Upper lobe of left lung (tissue), 6 donors: Measurements from ENCODE around the gene SCCPDH. TPM values are rescaled to one million over a fixed set of nuclear protein-coding genes. Genes with fewer than 3 reads are reported as not detected.

ENCODE experiments used
- ATAC-seq, 2 donors: fragments of 200-7000 bp; cut with Tn5 transposase; one replicate each; pipeline ENCODE4 v1.9.1; 2022; ENCODE audit warnings: mild to moderate bottlenecking in 2 of 2, moderate library complexity in 2 of 2; ENCODE audit not compliant: low FRiP score in 2 of 2
- DNase-seq, 2 donors: peaks; one replicate each; pipeline ENCODE4 v3.0.0-alpha.2; 2019 to 2020
- H3K27ac ChIP-seq, 4 donors: fragments of 200-600 bp; sonication (generic); one replicate each; pipeline ENCODE4 v1.5.1; 2016 to 2019
- H3K27me3 ChIP-seq, 4 donors: fragments of 200-600 bp; sonication (generic); one replicate each; pipeline ENCODE4 v1.5.1; 2017 to 2019
- H3K36me3 ChIP-seq, 4 donors: fragments of 200-600 bp; sonication (generic); one replicate each; pipeline ENCODE4 v1.5.1; 2016 to 2019
- H3K4me1 ChIP-seq, 4 donors: fragments of 200-600 bp; sonication (generic); one replicate each; pipeline ENCODE4 v1.5.1; 2018 to 2019
- H3K4me3 ChIP-seq, 4 donors: fragments of 200-600 bp; sonication (generic); one replicate each; pipeline ENCODE4 v1.5.1; 2017 to 2019; ENCODE audit warnings: mild to moderate bottlenecking in 2 of 4, moderate library complexity in 1 of 4
- H3K9me3 ChIP-seq, 4 donors: fragments of 200-600 bp; sonication (generic); one replicate each; pipeline ENCODE4 v1.5.1; 2018 to 2019
- EP300 ChIP-seq, 4 donors: sonication (generic); formaldehyde crosslinking; IDR thresholded peaks; one replicate each; pipeline ENCODE4 v1.5.1; 2017; ENCODE audit warnings: antibody characterized with exemption in 4 of 4, control low read depth in 2 of 4
- POLR2A ChIP-seq, 4 donors: fragments of 450-650 bp; IDR thresholded peaks; one replicate each; pipeline ENCODE4 v1.5.1; 2016 to 2017; ENCODE audit warnings: antibody characterized with exemption in 4 of 4, mild to moderate bottlenecking in 2 of 4
- POLR2AphosphoS5 ChIP-seq, 2 donors: sonication (generic); formaldehyde crosslinking; IDR thresholded peaks; one replicate each; pipeline ENCODE4 v1.5.1; 2017; ENCODE audit warnings: antibody characterized with exemption in 2 of 2
- WGBS, 2 donors: methylation state at CpG; one replicate each; pipeline ENCODE4 v1.1.5; 2017 to 2018; 5-methylcytosine and 5-hydroxymethylcytosine counted together
- total RNA-seq, 6 donors: library from RNA; depleted of rRNA in 4 of 6; stranded (reverse); fragments of >200 nt in 4 of 6; gene quantifications; one replicate each; pipeline versions ENCODE4 v1.1.0 to v1.2.1, GENCODE V29; 2016 to 2021
- TF ChIP-seq, protein P1 (sequence below), 6 experiments: fragments of 450-650 bp in 4 of 6; fragments of 200-600 bp in 2 of 6; sonication (generic) in 2 of 6; IDR thresholded peaks; one replicate each; pipeline ENCODE4 v1.5.1; 2016 to 2019; ENCODE audit warnings: antibody characterized with exemption in 6 of 6
- donor health status: DM: no; HTN: no; CAD: no; lungs with moderate emphysema.
- donor health status: DM: no; HTN: yes; CAD: no; lungs with severe emphysema.

SCCPDH gene
- total RNA-seq, 6 donors from 2014 or later = 16.8 to 30.3 (median 23.1) TPM

DNA sequence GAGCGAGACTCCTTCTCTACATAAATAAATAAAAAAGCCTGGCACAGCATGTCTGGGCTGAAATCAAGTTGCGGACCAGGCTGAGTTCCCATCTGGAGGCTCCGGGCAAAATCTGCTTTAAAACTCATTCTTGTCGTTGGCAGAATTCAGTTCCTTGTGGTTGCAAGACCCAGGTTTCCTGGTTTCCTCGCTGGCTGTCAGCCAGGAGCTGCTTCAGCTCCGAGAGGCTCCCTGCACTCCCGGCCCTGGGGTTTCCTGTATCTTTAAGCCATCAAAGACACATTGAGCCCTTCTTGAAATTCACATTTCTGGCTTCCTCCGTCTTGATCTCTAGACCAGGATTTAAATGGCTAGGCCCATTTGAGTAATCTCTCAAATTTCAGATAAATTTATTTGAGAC is 20.6 kb upstream of the SCCPDH start:
- H3K4me3 ChIP-seq = no peak overlapping the region
- no peak overlapping the region for H3K27ac ChIP-seq
- 19 to 23% methylated on average over 8 of the region's 8 CpGs for WGBS, 2 donors
- H3K9me3 ChIP-seq = no peaks in the 10 kb centered on the region
- no peaks in the 10 kb centered on the region for H3K27me3 ChIP-seq
- no peaks in the 10 kb centered on the region for H3K36me3 ChIP-seq
- ATAC-seq = no peak
- H3K4me1 ChIP-seq = peaks cover 3 to 10% (median 6%) of the 10 kb centered on the region in 4 donors
- TF ChIP-seq, protein P1, sequence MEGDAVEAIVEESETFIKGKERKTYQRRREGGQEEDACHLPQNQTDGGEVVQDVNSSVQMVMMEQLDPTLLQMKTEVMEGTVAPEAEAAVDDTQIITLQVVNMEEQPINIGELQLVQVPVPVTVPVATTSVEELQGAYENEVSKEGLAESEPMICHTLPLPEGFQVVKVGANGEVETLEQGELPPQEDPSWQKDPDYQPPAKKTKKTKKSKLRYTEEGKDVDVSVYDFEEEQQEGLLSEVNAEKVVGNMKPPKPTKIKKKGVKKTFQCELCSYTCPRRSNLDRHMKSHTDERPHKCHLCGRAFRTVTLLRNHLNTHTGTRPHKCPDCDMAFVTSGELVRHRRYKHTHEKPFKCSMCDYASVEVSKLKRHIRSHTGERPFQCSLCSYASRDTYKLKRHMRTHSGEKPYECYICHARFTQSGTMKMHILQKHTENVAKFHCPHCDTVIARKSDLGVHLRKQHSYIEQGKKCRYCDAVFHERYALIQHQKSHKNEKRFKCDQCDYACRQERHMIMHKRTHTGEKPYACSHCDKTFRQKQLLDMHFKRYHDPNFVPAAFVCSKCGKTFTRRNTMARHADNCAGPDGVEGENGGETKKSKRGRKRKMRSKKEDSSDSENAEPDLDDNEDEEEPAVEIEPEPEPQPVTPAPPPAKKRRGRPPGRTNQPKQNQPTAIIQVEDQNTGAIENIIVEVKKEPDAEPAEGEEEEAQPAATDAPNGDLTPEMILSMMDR (IDR thresholded peaks at IDR 0.05) = no peak
- TF ChIP-seq POLR2AphosphoS5 (IDR thresholded peaks at IDR 0.05) = no peak
- TF ChIP-seq POLR2A (IDR thresholded peaks at IDR 0.05) = no peak
- no peak for TF ChIP-seq EP300 (IDR thresholded peaks at IDR 0.05)
- peak in 1 of 2 donors; percentile 61 for DNase-seq

GRCh38 chr1:246705368-246705767 is 18.8 kb upstream of the SCCPDH start:
- TF ChIP-seq, protein P1 (IDR thresholded peaks at IDR 0.05) = no peak
- TF ChIP-seq POLR2A (IDR thresholded peaks at IDR 0.05) (no peak), POLR2AphosphoS5 (IDR thresholded peaks at IDR 0.05) (no peak), EP300 (IDR thresholded peaks at IDR 0.05) (no peak)
- no peak overlapping the region for H3K27ac ChIP-seq
- H3K36me3 ChIP-seq = no peaks in the 10 kb centered on the region
- DNase-seq (no peak), ATAC-seq (peak in 1 of 2 donors; percentile 86)
- peaks cover 0 to 7% (median 2%) of the 10 kb centered on the region in 4 donors for H3K4me1 ChIP-seq
- no peak overlapping the region for H3K4me3 ChIP-seq
- no peaks in the 10 kb centered on the region for H3K27me3 ChIP-seq
- no peaks in the 10 kb centered on the region for H3K9me3 ChIP-seq
- WGBS, 2 donors = 49% methylated on average over 3 of the region's 3 CpGs

GRCh38 chr1:246708166-246708565 is 16.0 kb upstream of the SCCPDH start:
- WGBS, 2 donors = 87 to 88% methylated on average over 6 of the region's 6 CpGs
- TF ChIP-seq POLR2A (IDR thresholded peaks at IDR 0.05) (no peak), EP300 (IDR thresholded peaks at IDR 0.05) (no peak)
- Histone ChIP-seq H3K36me3 (no peaks in the 10 kb centered on the region), H3K27me3 (no peaks in the 10 kb centered on the region), H3K9me3 (no peaks in the 10 kb centered on the region), H3K27ac (no peak overlapping the region), H3K4me3 (no peak overlapping the region), H3K4me1 (peaks cover 0 to 7% (median 2%) of the 10 kb centered on the region in 4 donors)
- ATAC-seq (no peak), DNase-seq (no peak)

GRCh38 chr1:246709196-246709595 is 15.0 kb upstream of the SCCPDH start:
- ATAC-seq = no peak
- no peak for DNase-seq
- no peak overlapping the region for H3K27ac ChIP-seq
- H3K4me3 ChIP-seq = no peak overlapping the region
- H3K4me1 ChIP-seq = no peaks in the 10 kb centered on the region
- H3K9me3 ChIP-seq = no peaks in the 10 kb centered on the region
- TF ChIP-seq POLR2AphosphoS5 (IDR thresholded peaks at IDR 0.05) (no peak), EP300 (IDR thresholded peaks at IDR 0.05) (no peak), POLR2A (IDR thresholded peaks at IDR 0.05) (no peak)
- TF ChIP-seq, protein P1 (IDR thresholded peaks at IDR 0.05) = no peak
- H3K27me3 ChIP-seq = no peaks in the 10 kb centered on the region
- H3K36me3 ChIP-seq = no peaks in the 10 kb centered on the region
- WGBS, 2 donors = 94 to 98% methylated on average over 4 of the region's 4 CpGs

GRCh38 chr1:246709835-246710234 is 14.4 kb upstream of the SCCPDH start:
- H3K9me3 ChIP-seq = no peaks in the 10 kb centered on the region
- DNase-seq (no peak), ATAC-seq (no peak)
- H3K27ac ChIP-seq = no peak overlapping the region
- H3K4me1 ChIP-seq = no peaks in the 10 kb centered on the region
- H3K4me3 ChIP-seq = no peak overlapping the region
- TF ChIP-seq POLR2AphosphoS5 (IDR thresholded peaks at IDR 0.05) (no peak), POLR2A (IDR thresholded peaks at IDR 0.05) (no peak), EP300 (IDR thresholded peaks at IDR 0.05) (no peak)
- TF ChIP-seq, protein P1 (IDR thresholded peaks at IDR 0.05) = no peak
- WGBS, 2 donors = 26 to 38% methylated on average over 2 of the region's 2 CpGs
- no peaks in the 10 kb centered on the region for H3K36me3 ChIP-seq
- H3K27me3 ChIP-seq = no peaks in the 10 kb centered on the region
